ENCODE data around the gene PLOD2. TPM values are rescaled to one million over a fixed set of nuclear protein-coding genes. Genes with fewer than 3 reads are reported as not detected.

The PLOD2 gene
- polyA plus RNA-seq, 1 donor (not counting 4 experiments of a cell fraction or from before 2014, with no cell fraction given): 30.0 TPM

DNA sequence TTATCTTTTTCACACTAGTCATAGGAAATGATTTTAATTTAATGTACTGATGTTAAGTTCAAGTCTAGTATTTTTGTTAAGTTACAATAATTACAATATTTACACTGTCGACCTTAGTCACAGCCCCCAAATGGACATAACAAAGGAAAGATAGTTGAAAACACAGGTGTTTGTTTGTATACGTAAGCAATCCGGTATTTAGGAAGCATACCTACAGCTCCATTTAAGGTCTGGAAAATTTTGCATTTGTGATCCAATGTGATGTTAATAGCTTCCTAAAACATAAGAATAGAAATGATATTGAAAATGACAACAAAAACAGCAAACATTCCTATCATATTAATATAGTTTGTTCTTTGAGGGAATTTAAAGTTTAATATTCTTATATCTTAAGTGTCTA, 56.9 kb downstream of the PLOD2 start:
- no peaks in the 10 kb centered on the region for H3K79me2 ChIP-seq (ENCODE audit: control insufficient read depth, insufficient read depth, low read length)
- H2AFZ ChIP-seq (ENCODE audit: control insufficient read depth, low read length): no peak overlapping the region
- H3K9me1 ChIP-seq (ENCODE audit: control insufficient read depth, extremely low read depth, insufficient read depth, low read length): no peaks in the 10 kb centered on the region
- H3K9me3 ChIP-seq (ENCODE audit: control insufficient read depth, low read depth, low read length): no peaks in the 10 kb centered on the region
- dilution Hi-C loops (cut with MboI; ENCODE audit: extremely low pct_ligation_motif_present, low sequenced_read_pairs): no loop called here
- H4K20me1 ChIP-seq (ENCODE audit: control insufficient read depth, extremely low read depth, insufficient read depth, low read length): no peaks in the 10 kb centered on the region
- no peaks in the 10 kb centered on the region for H3K27me3 ChIP-seq (ENCODE audit: control insufficient read depth, extremely low read depth, insufficient read depth, low read length)
- peaks cover 0 to 2% of the 10 kb centered on the region in 2 experiments for H3K36me3 ChIP-seq (ENCODE audit: control insufficient read depth in 2 of 2, extremely low read depth in 1 of 2, insufficient read depth in 2 of 2, low read length in 2 of 2)
- H3K4me3 ChIP-seq (ENCODE audit: control insufficient read depth in 2 of 3, extremely low read depth in 1 of 3, insufficient read depth in 2 of 3, low read depth in 1 of 3, low read length in 3 of 3): no peak overlapping the region
- no peaks in the 10 kb centered on the region for H3K4me1 ChIP-seq (ENCODE audit: control insufficient read depth, extremely low read depth, insufficient read depth, low read length)
- H3K27ac ChIP-seq (ENCODE audit: control insufficient read depth, insufficient read depth, low read length): no peak overlapping the region
- no peak overlapping the region for H3K4me2 ChIP-seq (ENCODE audit: control insufficient read depth, extremely low read depth, insufficient read depth, low read depth, low read length)
- no peak overlapping the region for H3K9ac ChIP-seq (ENCODE audit: control insufficient read depth, extremely low read depth, insufficient read depth, low read length)
- TF ChIP-seq, protein P1, sequence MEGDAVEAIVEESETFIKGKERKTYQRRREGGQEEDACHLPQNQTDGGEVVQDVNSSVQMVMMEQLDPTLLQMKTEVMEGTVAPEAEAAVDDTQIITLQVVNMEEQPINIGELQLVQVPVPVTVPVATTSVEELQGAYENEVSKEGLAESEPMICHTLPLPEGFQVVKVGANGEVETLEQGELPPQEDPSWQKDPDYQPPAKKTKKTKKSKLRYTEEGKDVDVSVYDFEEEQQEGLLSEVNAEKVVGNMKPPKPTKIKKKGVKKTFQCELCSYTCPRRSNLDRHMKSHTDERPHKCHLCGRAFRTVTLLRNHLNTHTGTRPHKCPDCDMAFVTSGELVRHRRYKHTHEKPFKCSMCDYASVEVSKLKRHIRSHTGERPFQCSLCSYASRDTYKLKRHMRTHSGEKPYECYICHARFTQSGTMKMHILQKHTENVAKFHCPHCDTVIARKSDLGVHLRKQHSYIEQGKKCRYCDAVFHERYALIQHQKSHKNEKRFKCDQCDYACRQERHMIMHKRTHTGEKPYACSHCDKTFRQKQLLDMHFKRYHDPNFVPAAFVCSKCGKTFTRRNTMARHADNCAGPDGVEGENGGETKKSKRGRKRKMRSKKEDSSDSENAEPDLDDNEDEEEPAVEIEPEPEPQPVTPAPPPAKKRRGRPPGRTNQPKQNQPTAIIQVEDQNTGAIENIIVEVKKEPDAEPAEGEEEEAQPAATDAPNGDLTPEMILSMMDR (optimal IDR thresholded peaks at IDR 0.05 in 1 of 3, IDR thresholded peaks at IDR 0.05 in 1 of 3, conservative IDR thresholded peaks at IDR 0.05 in 1 of 3; ENCODE audit: extremely low read depth in 1 of 3, insufficient read depth in 2 of 3, low read length in 3 of 3): no peak
- TF ChIP-seq EZH2 (IDR thresholded peaks at IDR 0.05; ENCODE audit: low read length): no peak
- DNase-seq (ENCODE audit: low read depth, low spot score): no peak
- no peak for FAIRE-seq

DNA sequence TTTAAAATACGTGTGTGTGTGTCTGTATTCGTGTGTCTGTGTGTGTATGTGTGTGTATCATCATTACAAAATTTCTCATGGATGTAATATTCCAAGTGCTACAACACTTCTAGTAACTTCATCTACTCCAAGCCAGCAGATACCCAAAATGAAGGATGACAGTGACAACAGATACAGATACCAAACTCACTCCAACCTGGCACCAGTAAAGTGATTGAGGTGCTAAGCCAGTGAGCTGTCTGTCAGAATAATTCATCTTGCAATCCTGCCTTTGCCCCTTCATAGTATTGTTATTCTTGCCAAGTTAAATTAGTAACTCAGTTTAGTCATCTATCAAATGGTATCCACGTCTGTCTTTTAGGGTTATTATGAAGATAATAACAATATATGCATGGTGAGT, 58.1 kb downstream of the PLOD2 start:
- dilution Hi-C loops (cut with MboI; ENCODE audit: extremely low pct_ligation_motif_present, low sequenced_read_pairs): no loop called here
- no peak for DNase-seq (ENCODE audit: low read depth, low spot score)
- Histone ChIP-seq H3K9me3 (ENCODE audit: control insufficient read depth, low read depth, low read length) (peaks cover under 1% of the 10 kb centered on the region), H3K4me1 (ENCODE audit: control insufficient read depth, extremely low read depth, insufficient read depth, low read length) (no peaks in the 10 kb centered on the region), H3K27ac (ENCODE audit: control insufficient read depth, insufficient read depth, low read length) (no peak overlapping the region), H4K20me1 (ENCODE audit: control insufficient read depth, extremely low read depth, insufficient read depth, low read length) (no peaks in the 10 kb centered on the region), H3K36me3 (ENCODE audit: control insufficient read depth in 2 of 2, extremely low read depth in 1 of 2, insufficient read depth in 2 of 2, low read length in 2 of 2) (peaks cover 0 to 2% of the 10 kb centered on the region in 2 experiments), H3K9ac (ENCODE audit: control insufficient read depth, extremely low read depth, insufficient read depth, low read length) (no peak overlapping the region), H3K79me2 (ENCODE audit: control insufficient read depth, insufficient read depth, low read length) (no peaks in the 10 kb centered on the region), H2AFZ (ENCODE audit: control insufficient read depth, low read length) (no peak overlapping the region), H3K9me1 (ENCODE audit: control insufficient read depth, extremely low read depth, insufficient read depth, low read length) (no peaks in the 10 kb centered on the region), H3K4me3 (ENCODE audit: control insufficient read depth in 2 of 3, extremely low read depth in 1 of 3, insufficient read depth in 2 of 3, low read depth in 1 of 3, low read length in 3 of 3) (no peak overlapping the region), H3K4me2 (ENCODE audit: control insufficient read depth, extremely low read depth, insufficient read depth, low read depth, low read length) (no peak overlapping the region), H3K27me3 (ENCODE audit: control insufficient read depth, extremely low read depth, insufficient read depth, low read length) (no peaks in the 10 kb centered on the region)
- no peak for TF ChIP-seq EZH2 (IDR thresholded peaks at IDR 0.05; ENCODE audit: low read length)
- TF ChIP-seq, protein P1 (optimal IDR thresholded peaks at IDR 0.05 in 1 of 3, IDR thresholded peaks at IDR 0.05 in 1 of 3, conservative IDR thresholded peaks at IDR 0.05 in 1 of 3; ENCODE audit: extremely low read depth in 1 of 3, insufficient read depth in 2 of 3, low read length in 3 of 3): no peak
- no peak for FAIRE-seq
